ENCODE data around the gene NDUFA3.
"Not testable (repeated sequence)": the region's sequence is repeated elsewhere in the genome, so short reads cannot be mapped to it uniquely, and the experiment has no call there.

Gene NDUFA3

GRCh38 chr19:54095136-54095858 is 7.4 kb upstream of the NDUFA3 start:
- Histone ChIP-seq H3K9me3 (ENCODE audit: control insufficient read depth, insufficient read depth, low read length) (peaks cover 3% of the 10 kb centered on the region; the same call in 1 of the 2 replicates), H3K4me1 (ENCODE audit: control insufficient read depth, low read length) (peaks cover 17% of the 10 kb centered on the region), H3K4me2 (ENCODE audit: low read length) (peak overlapping the region; percentile 100), H3K27me3 (ENCODE audit: control insufficient read depth, low read length) (no peaks in the 10 kb centered on the region), H3K36me3 (ENCODE audit: control insufficient read depth, low read length) (no peaks in the 10 kb centered on the region), H3K9me2 (replicated peaks; ENCODE audit: control insufficient read depth, low read length) (no peaks in the 10 kb centered on the region), H3F3A (ENCODE audit: control insufficient read depth, insufficient read depth) (peaks cover 3% of the 10 kb centered on the region; the same call in 1 of the 2 replicates), H3K79me2 (ENCODE audit: control insufficient read depth, low read length) (no peaks in the 10 kb centered on the region), H3K27ac (ENCODE audit: low read depth, low read length) (no peak overlapping the region), H3K4me3 (ENCODE audit: low read length) (peak overlapping the region; percentile 92; the same call in 1 of the 2 replicates), H4K20me1 (ENCODE audit: control insufficient read depth, insufficient read depth, low read depth, low read length) (no peaks in the 10 kb centered on the region)
- TF ChIP-seq EZH2phosphoT487 (IDR thresholded peaks at IDR 0.05; ENCODE audit: borderline replicate concordance, low read length) (no peak), CTCF (IDR thresholded peaks at IDR 0.05; ENCODE audit: low read depth, low read length, poor library complexity, severe bottlenecking) (no peak)

GRCh38 chr19:54095859-54096616 is 6.6 kb upstream of the NDUFA3 start:
- H3K9me3 ChIP-seq (ENCODE audit: control insufficient read depth, insufficient read depth, low read length); H3K36me3 ChIP-seq (ENCODE audit: control insufficient read depth, low read length); H3K27me3 ChIP-seq (ENCODE audit: control insufficient read depth, low read length); H3K79me2 ChIP-seq (ENCODE audit: control insufficient read depth, low read length); H3F3A ChIP-seq (ENCODE audit: control insufficient read depth, insufficient read depth); H4K20me1 ChIP-seq (ENCODE audit: control insufficient read depth, insufficient read depth, low read depth, low read length); H3K9me2 ChIP-seq (replicated peaks; ENCODE audit: control insufficient read depth, low read length); H3K27ac ChIP-seq (ENCODE audit: low read depth, low read length): not testable (repeated sequence)
- Histone ChIP-seq H3K4me3 (ENCODE audit: low read length) (peak overlapping the region; percentile 92), H3K4me1 (ENCODE audit: control insufficient read depth, low read length) (peaks cover 17% of the 10 kb centered on the region), H3K4me2 (ENCODE audit: low read length) (peak overlapping the region; percentile 100)

GRCh38 chr19:54096617-54097106 is 6.0 kb upstream of the NDUFA3 start:
- Histone ChIP-seq H3K4me1 (ENCODE audit: control insufficient read depth, low read length) (peaks cover 17% of the 10 kb centered on the region), H3K9me2 (replicated peaks; ENCODE audit: control insufficient read depth, low read length) (no peaks in the 10 kb centered on the region), H3K27ac (ENCODE audit: low read depth, low read length) (peak overlapping the region; percentile 37), H3K79me2 (ENCODE audit: control insufficient read depth, low read length) (no peaks in the 10 kb centered on the region), H3K27me3 (ENCODE audit: control insufficient read depth, low read length) (no peaks in the 10 kb centered on the region), H3F3A (ENCODE audit: control insufficient read depth, insufficient read depth) (peaks cover 6% of the 10 kb centered on the region; the same call in 1 of the 2 replicates), H3K4me2 (ENCODE audit: low read length) (peak overlapping the region; percentile 100), H3K36me3 (ENCODE audit: control insufficient read depth, low read length) (no peaks in the 10 kb centered on the region), H3K4me3 (ENCODE audit: low read length) (peak overlapping the region; percentile 92), H4K20me1 (ENCODE audit: control insufficient read depth, insufficient read depth, low read depth, low read length) (no peaks in the 10 kb centered on the region), H3K9me3 (ENCODE audit: control insufficient read depth, insufficient read depth, low read length) (peaks cover 3% of the 10 kb centered on the region; the same call in 1 of the 2 replicates)
- peak; percentile 52 for TF ChIP-seq CTCF (IDR thresholded peaks at IDR 0.05; ENCODE audit: low read depth, low read length, poor library complexity, severe bottlenecking)
- no peak for TF ChIP-seq EZH2phosphoT487 (IDR thresholded peaks at IDR 0.05; ENCODE audit: borderline replicate concordance, low read length)

All from DOHH2 (cell line).